Neural crest cell (in vitro differentiated cells): ENCODE measurements around the gene HSD17B2. TPM values are rescaled to one million over a fixed set of nuclear protein-coding genes. Genes with fewer than 3 reads are reported as not detected.
"Not testable (repeated sequence)": the region's sequence is repeated elsewhere in the genome, so short reads cannot be mapped to it uniquely, and the experiment has no call there.

Source experiments
- DNase-seq: peaks from one replicate; pipeline ENCODE4 v3.0.0; 2021; ENCODE audit warnings: low read depth, mixed read lengths, low spot score
- H3K27ac Mint-ChIP-seq: one replicate; pipeline ENCODE4 v1.8.0; 2021; ENCODE audit warnings: mild to moderate bottlenecking, mixed read lengths; ENCODE audit not compliant: unreplicated experiment
- H3K27me3 Mint-ChIP-seq: 2 replicates; pipeline ENCODE4 v1.8.0; 2021; ENCODE audit warnings: low read depth, mild to moderate bottlenecking, mixed read lengths
- H3K36me3 Mint-ChIP-seq: 2 replicates; pipeline ENCODE4 v1.8.0; 2021; ENCODE audit warnings: low read depth, mild to moderate bottlenecking, mixed read lengths
- H3K4me1 Mint-ChIP-seq: 2 replicates; pipeline ENCODE4 v1.8.0; 2021; ENCODE audit warnings: mixed read lengths
- H3K4me3 Mint-ChIP-seq: one replicate; pipeline ENCODE4 v1.8.0; 2021; ENCODE audit warnings: mild to moderate bottlenecking, mixed read lengths
- H3K9me3 Mint-ChIP-seq: 2 replicates; pipeline ENCODE4 v1.8.0; 2021; ENCODE audit warnings: mixed read lengths
- total RNA-seq: library from RNA; stranded (reverse); gene quantifications from 2 replicates; pipeline ENCODE4 v1.2.1, GENCODE V29; 2021
- TF ChIP-seq, protein P1 (sequence below): fragments of 200-600 bp; sonication (generic); conservative IDR thresholded peaks from 2 replicates; pipeline ENCODE4 v1.5.0; 2021; ENCODE audit warnings: antibody characterized with exemption, mild to moderate bottlenecking

HSD17B2 gene
- total RNA-seq, 1 donor from 2014 or later, result not detected

DNA sequence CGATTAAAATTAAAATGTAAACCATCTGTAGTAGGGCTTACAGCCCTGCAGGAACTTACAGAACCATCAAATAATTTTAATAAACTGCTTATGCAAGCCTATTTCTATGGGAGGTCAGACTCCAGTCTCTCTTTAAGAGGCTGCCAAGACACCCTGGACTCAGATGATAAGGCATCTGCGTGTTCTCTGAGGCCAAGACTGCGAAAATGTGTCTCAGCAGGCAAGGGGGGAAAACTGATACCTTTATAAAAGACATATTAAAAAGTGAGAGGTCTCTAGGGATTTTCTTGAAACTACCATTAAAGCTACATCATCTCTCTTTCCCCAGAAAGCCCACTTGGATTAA is 102.7 kb downstream of the HSD17B2 start:
- no peak for DNase-seq
- no peak overlapping the region for H3K4me3 Mint-ChIP-seq
- H3K27me3 Mint-ChIP-seq, result no peaks in the 10 kb centered on the region
- H3K27ac Mint-ChIP-seq, result no peak overlapping the region
- TF ChIP-seq, protein P1, sequence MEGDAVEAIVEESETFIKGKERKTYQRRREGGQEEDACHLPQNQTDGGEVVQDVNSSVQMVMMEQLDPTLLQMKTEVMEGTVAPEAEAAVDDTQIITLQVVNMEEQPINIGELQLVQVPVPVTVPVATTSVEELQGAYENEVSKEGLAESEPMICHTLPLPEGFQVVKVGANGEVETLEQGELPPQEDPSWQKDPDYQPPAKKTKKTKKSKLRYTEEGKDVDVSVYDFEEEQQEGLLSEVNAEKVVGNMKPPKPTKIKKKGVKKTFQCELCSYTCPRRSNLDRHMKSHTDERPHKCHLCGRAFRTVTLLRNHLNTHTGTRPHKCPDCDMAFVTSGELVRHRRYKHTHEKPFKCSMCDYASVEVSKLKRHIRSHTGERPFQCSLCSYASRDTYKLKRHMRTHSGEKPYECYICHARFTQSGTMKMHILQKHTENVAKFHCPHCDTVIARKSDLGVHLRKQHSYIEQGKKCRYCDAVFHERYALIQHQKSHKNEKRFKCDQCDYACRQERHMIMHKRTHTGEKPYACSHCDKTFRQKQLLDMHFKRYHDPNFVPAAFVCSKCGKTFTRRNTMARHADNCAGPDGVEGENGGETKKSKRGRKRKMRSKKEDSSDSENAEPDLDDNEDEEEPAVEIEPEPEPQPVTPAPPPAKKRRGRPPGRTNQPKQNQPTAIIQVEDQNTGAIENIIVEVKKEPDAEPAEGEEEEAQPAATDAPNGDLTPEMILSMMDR, result no peak
- peaks cover 26% of the 10 kb centered on the region for H3K36me3 Mint-ChIP-seq
- H3K4me1 Mint-ChIP-seq, result peaks cover 11% of the 10 kb centered on the region
- peaks cover 5% of the 10 kb centered on the region for H3K9me3 Mint-ChIP-seq

DNA sequence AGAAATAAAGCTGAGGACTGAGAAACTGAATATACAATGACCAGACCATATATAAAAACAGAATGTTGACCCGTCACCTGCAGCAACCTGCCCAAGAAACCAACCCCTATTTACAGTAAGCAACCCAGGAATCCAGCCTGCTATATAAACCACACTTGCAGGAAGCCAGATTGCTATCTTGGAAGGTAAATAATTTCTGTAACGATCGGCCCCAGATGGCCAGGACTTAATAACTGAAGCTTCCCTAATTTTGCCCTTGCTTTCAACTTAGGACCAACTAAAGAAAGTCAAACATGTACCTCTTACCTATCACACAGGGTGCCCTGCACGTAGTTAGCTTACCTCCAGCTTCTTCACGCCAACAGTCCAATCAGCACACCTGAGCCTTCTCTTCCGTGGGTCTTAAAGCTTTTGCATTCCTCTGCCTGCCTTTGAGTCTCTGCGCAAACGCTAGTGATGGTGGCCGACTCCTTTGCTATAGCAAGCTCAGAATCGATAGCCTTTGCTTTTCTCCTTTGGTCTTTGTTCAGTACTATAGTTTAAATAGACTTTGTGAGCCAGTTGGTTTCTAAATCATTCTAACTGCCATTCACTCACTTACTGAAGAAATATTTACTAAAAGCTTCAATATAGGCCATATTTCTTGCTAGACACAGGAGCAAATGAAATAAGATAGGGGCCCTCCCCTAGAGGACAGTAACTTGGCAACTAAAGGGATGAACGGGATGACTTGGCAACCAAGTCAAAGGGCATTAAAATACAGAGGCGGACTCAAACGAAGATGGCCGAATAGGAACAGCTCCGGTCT is 103.6 kb downstream of the HSD17B2 start:
- H3K27ac Mint-ChIP-seq, result peak overlapping the region; percentile 94
- peak overlapping the region; percentile 79 for H3K4me3 Mint-ChIP-seq
- H3K36me3 Mint-ChIP-seq, result peaks cover 29% of the 10 kb centered on the region
- H3K27me3 Mint-ChIP-seq, result no peaks in the 10 kb centered on the region
- H3K4me1 Mint-ChIP-seq, result peaks cover 11% of the 10 kb centered on the region
- no peak for DNase-seq
- H3K9me3 Mint-ChIP-seq, result peaks cover 5% of the 10 kb centered on the region
- TF ChIP-seq, protein P1, result no peak

DNA sequence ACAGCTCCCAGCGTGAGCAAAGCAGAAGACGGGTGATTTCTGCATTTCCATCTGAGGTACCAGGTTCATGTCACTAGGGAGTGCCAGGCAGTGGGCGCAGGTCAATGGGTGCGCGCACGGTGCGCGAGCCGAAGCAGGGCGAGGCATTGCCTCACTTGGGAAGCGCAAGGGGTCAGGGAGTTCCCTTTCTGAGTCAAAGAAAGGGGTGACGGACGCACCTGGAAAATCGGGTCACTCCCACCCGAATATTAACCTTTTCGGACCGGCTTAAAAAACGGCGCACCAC is 104.2 kb downstream of the HSD17B2 start:
- DNase-seq, H3K27me3 Mint-ChIP-seq, H3K9me3 Mint-ChIP-seq: not testable (repeated sequence)
- Mint-ChIP-seq H3K4me3 (peak overlapping the region; percentile 79), H3K4me1 (peaks cover 11% of the 10 kb centered on the region), H3K36me3 (peaks cover 29% of the 10 kb centered on the region), H3K27ac (peak overlapping the region; percentile 94)

DNA sequence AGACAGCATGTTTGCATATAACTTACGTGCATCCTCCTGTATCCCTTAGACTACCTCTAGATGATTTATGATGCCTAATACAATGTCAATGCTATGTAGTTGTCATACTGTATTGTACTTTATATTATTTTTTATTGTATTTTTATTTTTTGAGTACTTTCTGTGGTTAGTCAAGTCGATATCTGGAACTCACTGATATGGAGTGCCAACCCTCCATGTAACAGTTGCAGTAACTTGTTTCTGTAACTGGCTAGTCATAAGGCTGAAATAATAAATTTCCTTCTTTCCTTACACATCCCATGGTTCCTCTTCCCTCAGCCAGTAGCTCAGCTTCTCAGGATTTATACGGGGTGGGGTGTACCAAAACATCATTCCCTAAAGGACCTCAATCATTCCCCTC is 111.5 kb downstream of the HSD17B2 start:
- peaks cover 44% of the 10 kb centered on the region for H3K36me3 Mint-ChIP-seq
- peak overlapping the region; percentile 41 for H3K4me3 Mint-ChIP-seq
- no peak for DNase-seq

DNA sequence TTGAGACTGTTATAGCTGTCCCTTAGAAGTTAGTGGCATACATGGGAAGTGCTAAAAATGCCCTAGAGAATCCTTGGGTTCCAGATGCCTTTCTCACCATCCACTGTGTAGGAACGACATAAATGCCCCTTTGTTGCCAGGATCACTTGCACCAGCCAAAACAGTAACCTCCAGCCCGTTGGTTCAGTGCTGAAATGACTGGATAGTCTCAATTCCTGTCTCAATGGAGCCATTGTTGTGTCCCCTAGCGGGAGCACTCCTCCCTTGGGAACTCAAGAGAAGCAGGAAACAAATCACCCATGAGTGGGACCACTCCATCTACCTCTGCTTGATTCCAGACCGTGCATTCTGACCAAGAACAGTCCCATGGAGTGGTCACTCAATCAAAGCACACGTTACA is 111.9 kb downstream of the HSD17B2 start:
- no peaks in the 10 kb centered on the region for H3K27me3 Mint-ChIP-seq
- peak overlapping the region; percentile 41 for H3K4me3 Mint-ChIP-seq
- H3K4me1 Mint-ChIP-seq, result peaks cover 24% of the 10 kb centered on the region
- TF ChIP-seq, protein P1, result no peak
- peak overlapping the region; percentile 75 for H3K27ac Mint-ChIP-seq
- H3K36me3 Mint-ChIP-seq, result peaks cover 40% of the 10 kb centered on the region
- no peak for DNase-seq
- H3K9me3 Mint-ChIP-seq, result peaks cover 6% of the 10 kb centered on the region

More for the DNA sequence above, 111.5 kb downstream of the HSD17B2 start:
- Mint-ChIP-seq H3K9me3 (peaks cover 6% of the 10 kb centered on the region), H3K27ac (peak overlapping the region; percentile 75), H3K27me3 (no peaks in the 10 kb centered on the region), H3K4me1 (peaks cover 24% of the 10 kb centered on the region)
- TF ChIP-seq, protein P1, result no peak

DNA sequence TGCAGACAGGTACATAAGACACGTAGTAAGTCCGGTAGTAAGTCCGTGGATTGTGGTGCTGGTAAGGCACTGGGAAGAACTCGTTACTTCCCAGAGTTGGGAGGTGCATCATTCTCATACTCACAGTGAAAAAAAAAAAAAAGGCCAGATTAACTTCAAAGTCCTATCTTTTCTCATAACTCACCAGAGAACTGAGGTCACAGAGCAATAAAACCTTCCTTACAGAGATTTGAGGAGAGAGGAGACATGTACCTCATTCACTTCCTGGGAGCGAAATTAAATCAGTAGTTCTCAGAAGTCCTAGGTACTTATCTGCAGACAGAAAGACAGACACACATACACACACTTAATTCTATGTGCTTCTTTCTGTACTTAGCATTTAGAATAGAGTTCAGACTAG is 112.5 kb downstream of the HSD17B2 start:
- DNase-seq, result no peak
- Mint-ChIP-seq H3K4me1 (peaks cover 29% of the 10 kb centered on the region), H3K9me3 (peaks cover 6% of the 10 kb centered on the region), H3K27me3 (no peaks in the 10 kb centered on the region), H3K27ac (no peak overlapping the region), H3K36me3 (peaks cover 43% of the 10 kb centered on the region), H3K4me3 (no peak overlapping the region)
- TF ChIP-seq, protein P1, result no peak

Other genes starting within 250 kb of the HSD17B2 start
- gene SDR42E1, start 23.8 kb upstream of the HSD17B2 start, total RNA-seq, result not detected in 2 replicates
- gene MPHOSPH6, start 135.0 kb downstream of the HSD17B2 start, total RNA-seq, result 50.1 and 50.5 TPM in 2 replicates